ENCODE data around the gene CBLC. TPM values are rescaled to one million over a fixed set of nuclear protein-coding genes. Genes with fewer than 3 reads are reported as not detected.
A peak's percentile ranks its signal among the peaks of the same experiment; 100 is the strongest.

The CBLC gene
- polyA plus RNA-seq, 1 donor (not counting 4 experiments of a cell fraction or from before 2014, with no cell fraction given) = 27.8 TPM

DNA sequence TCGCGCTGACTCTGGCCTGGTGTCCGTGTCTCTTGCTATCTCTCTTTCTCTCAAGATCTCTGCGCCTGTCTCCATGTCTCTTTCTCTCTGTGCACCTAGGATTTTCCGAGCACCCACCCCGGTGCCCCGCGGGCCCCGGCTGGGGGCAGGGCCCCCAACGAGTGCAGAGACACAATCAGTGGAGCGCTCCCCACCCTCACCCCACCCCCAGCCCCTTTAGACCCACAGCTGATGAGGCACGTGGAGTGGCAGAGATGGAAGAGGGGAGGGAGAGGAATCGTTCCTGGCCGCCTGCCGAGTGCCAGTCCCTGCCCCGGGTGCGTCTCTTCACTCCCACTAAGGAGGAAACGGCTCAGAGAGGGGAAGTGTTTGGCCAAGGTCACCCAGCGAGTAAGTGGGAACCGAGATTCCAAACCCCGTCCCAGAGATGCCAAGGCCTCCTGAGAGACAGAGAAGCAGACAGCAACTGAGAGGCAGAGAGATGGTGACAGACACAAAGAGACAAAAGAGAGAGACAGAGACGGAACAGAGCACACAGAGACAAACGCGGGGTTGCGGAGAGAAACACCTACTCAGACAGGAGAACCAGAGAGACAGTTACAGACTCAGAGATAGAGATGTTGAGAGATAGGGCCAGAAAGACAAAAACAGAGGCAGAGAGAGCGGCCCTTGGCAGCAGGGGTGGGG, 29.8 kb upstream of the CBLC start:
- H3K4me3 ChIP-seq (ENCODE audit: control insufficient read depth in 2 of 3, extremely low read depth in 1 of 3, insufficient read depth in 2 of 3, low read depth in 1 of 3, low read length in 3 of 3) = peak overlapping the region; percentile 35 to 87 (median 81)
- H3K79me2 ChIP-seq (ENCODE audit: control insufficient read depth, insufficient read depth, low read length) = peaks cover 13% of the 10 kb centered on the region
- TF ChIP-seq, protein P1, sequence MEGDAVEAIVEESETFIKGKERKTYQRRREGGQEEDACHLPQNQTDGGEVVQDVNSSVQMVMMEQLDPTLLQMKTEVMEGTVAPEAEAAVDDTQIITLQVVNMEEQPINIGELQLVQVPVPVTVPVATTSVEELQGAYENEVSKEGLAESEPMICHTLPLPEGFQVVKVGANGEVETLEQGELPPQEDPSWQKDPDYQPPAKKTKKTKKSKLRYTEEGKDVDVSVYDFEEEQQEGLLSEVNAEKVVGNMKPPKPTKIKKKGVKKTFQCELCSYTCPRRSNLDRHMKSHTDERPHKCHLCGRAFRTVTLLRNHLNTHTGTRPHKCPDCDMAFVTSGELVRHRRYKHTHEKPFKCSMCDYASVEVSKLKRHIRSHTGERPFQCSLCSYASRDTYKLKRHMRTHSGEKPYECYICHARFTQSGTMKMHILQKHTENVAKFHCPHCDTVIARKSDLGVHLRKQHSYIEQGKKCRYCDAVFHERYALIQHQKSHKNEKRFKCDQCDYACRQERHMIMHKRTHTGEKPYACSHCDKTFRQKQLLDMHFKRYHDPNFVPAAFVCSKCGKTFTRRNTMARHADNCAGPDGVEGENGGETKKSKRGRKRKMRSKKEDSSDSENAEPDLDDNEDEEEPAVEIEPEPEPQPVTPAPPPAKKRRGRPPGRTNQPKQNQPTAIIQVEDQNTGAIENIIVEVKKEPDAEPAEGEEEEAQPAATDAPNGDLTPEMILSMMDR (optimal IDR thresholded peaks at IDR 0.05 in 1 of 3, IDR thresholded peaks at IDR 0.05 in 1 of 3, conservative IDR thresholded peaks at IDR 0.05 in 1 of 3; ENCODE audit: extremely low read depth in 1 of 3, insufficient read depth in 2 of 3, low read length in 3 of 3) = no peak
- no peak for TF ChIP-seq EZH2 (IDR thresholded peaks at IDR 0.05; ENCODE audit: low read length)
- peak overlapping the region; percentile 99 for H3K27ac ChIP-seq (ENCODE audit: control insufficient read depth, insufficient read depth, low read length)
- H4K20me1 ChIP-seq (ENCODE audit: control insufficient read depth, extremely low read depth, insufficient read depth, low read length) = no peaks in the 10 kb centered on the region
- dilution Hi-C loops (cut with MboI; ENCODE audit: extremely low pct_ligation_motif_present, low sequenced_read_pairs) = no loop called here
- peaks cover 42% of the 10 kb centered on the region for H3K4me1 ChIP-seq (ENCODE audit: control insufficient read depth, extremely low read depth, insufficient read depth, low read length)
- no peaks in the 10 kb centered on the region for H3K9me3 ChIP-seq (ENCODE audit: control insufficient read depth, low read depth, low read length)
- H2AFZ ChIP-seq (ENCODE audit: control insufficient read depth, low read length) = peak overlapping the region; percentile 88
- no peaks in the 10 kb centered on the region for H3K27me3 ChIP-seq (ENCODE audit: control insufficient read depth, extremely low read depth, insufficient read depth, low read length)
- FAIRE-seq (peak; percentile 64), DNase-seq (ENCODE audit: low read depth, low spot score) (no peak)
- H3K36me3 ChIP-seq (ENCODE audit: control insufficient read depth in 2 of 2, extremely low read depth in 1 of 2, insufficient read depth in 2 of 2, low read length in 2 of 2) = peaks cover 9 to 12% of the 10 kb centered on the region in 2 experiments
- peaks cover 4% of the 10 kb centered on the region for H3K9me1 ChIP-seq (ENCODE audit: control insufficient read depth, extremely low read depth, insufficient read depth, low read length)
- peak overlapping the region; percentile 99 for H3K4me2 ChIP-seq (ENCODE audit: control insufficient read depth, extremely low read depth, insufficient read depth, low read depth, low read length)
- peak overlapping the region; percentile 96 for H3K9ac ChIP-seq (ENCODE audit: control insufficient read depth, extremely low read depth, insufficient read depth, low read length)

GRCh38 chr19:44748426-44749254, 29.1 kb upstream of the CBLC start, which contains the start of gene BCL3:
BCL3 (plus strand) TSS chr19:44748708; CDS start chr19:44748791, 83 bp downstream.
- no peak for FAIRE-seq
- peaks cover 44% of the 10 kb centered on the region for H3K4me1 ChIP-seq (ENCODE audit: control insufficient read depth, extremely low read depth, insufficient read depth, low read length)
- H3K4me2 ChIP-seq (ENCODE audit: control insufficient read depth, extremely low read depth, insufficient read depth, low read depth, low read length) = peak within 1 kb of the TSS; percentile 99
- peak within 1 kb of the TSS; percentile 59 to 87 (median 81) for H3K4me3 ChIP-seq (ENCODE audit: control insufficient read depth in 2 of 3, extremely low read depth in 1 of 3, insufficient read depth in 2 of 3, low read depth in 1 of 3, low read length in 3 of 3)
- H3K36me3 ChIP-seq (ENCODE audit: control insufficient read depth in 2 of 2, extremely low read depth in 1 of 2, insufficient read depth in 2 of 2, low read length in 2 of 2) = peaks cover 9 to 15% of the 10 kb centered on the region in 2 experiments
- no peaks in the 10 kb centered on the region for H3K9me3 ChIP-seq (ENCODE audit: control insufficient read depth, low read depth, low read length)
- H4K20me1 ChIP-seq (ENCODE audit: control insufficient read depth, extremely low read depth, insufficient read depth, low read length) = no peaks in the 10 kb centered on the region
- peaks cover 13% of the 10 kb centered on the region for H3K79me2 ChIP-seq (ENCODE audit: control insufficient read depth, insufficient read depth, low read length)
- peak within 1 kb of the TSS; percentile 88 for H2AFZ ChIP-seq (ENCODE audit: control insufficient read depth, low read length)
- H3K9ac ChIP-seq (ENCODE audit: control insufficient read depth, extremely low read depth, insufficient read depth, low read length) = peak within 1 kb of the TSS; percentile 96
- H3K27ac ChIP-seq (ENCODE audit: control insufficient read depth, insufficient read depth, low read length) = peak within 1 kb of the TSS; percentile 99
- H3K27me3 ChIP-seq (ENCODE audit: control insufficient read depth, extremely low read depth, insufficient read depth, low read length) = no peaks in the 10 kb centered on the region
- peaks cover 4% of the 10 kb centered on the region for H3K9me1 ChIP-seq (ENCODE audit: control insufficient read depth, extremely low read depth, insufficient read depth, low read length)
- TF ChIP-seq EZH2 (IDR thresholded peaks at IDR 0.05; ENCODE audit: low read length) = no peak
- TF ChIP-seq, protein P1 (optimal IDR thresholded peaks at IDR 0.05 in 1 of 3, IDR thresholded peaks at IDR 0.05 in 1 of 3, conservative IDR thresholded peaks at IDR 0.05 in 1 of 3; ENCODE audit: extremely low read depth in 1 of 3, insufficient read depth in 2 of 3, low read length in 3 of 3) = no peak
- dilution Hi-C loops (cut with MboI; ENCODE audit: extremely low pct_ligation_motif_present, low sequenced_read_pairs) = no loop called here
- no peak for DNase-seq (ENCODE audit: low read depth, low spot score)

All from keratinocyte (primary cell).